ENCODE results near the gene NOP16.
A peak's percentile ranks its signal among the peaks of the same experiment; 100 is the strongest.

NOP16 gene
- total RNA-seq = 9.7 to 14.9 (median 10.9) reads per million in 3 donors

GRCh38 chr5:176388444-176389134 lies at the start of gene NOP16, which contains the start of gene HIGD2A:
NOP16 (minus strand) TSS chr5:176388598; CDS start chr5:176388539, 59 bp downstream.
HIGD2A (plus strand) TSS chr5:176388751; CDS start chr5:176388820, 69 bp downstream.
- H3K36me3 ChIP-seq (ENCODE audit: control insufficient read depth, insufficient read depth, low read length) = peaks cover 30% of the 10 kb centered on the region
- H3K27me3 ChIP-seq (replicated peaks; ENCODE audit: control insufficient read depth, insufficient read depth, low read length, poor library complexity, severe bottlenecking) = no peaks in the 10 kb centered on the region
- no peaks in the 10 kb centered on the region for H3K9me3 ChIP-seq (ENCODE audit: control insufficient read depth, low read length)
- H3K4me1 ChIP-seq (ENCODE audit: control insufficient read depth, insufficient read depth, low read length, poor library complexity, severe bottlenecking) = peaks cover 10% of the 10 kb centered on the region
- peak; percentile 95 to 98 (median 97) for DNase-seq
- H3K27ac ChIP-seq (ENCODE audit: insufficient read depth, low read length, poor library complexity, severe bottlenecking) = peak within 1 kb of the TSS; percentile 97
- peak within 1 kb of the TSS; percentile 93 for H3K4me3 ChIP-seq (ENCODE audit: insufficient read depth, low read depth, low read length, poor library complexity, severe bottlenecking)

- H3K27me3 ChIP-seq (replicated peaks; ENCODE audit: control insufficient read depth, insufficient read depth, low read length, poor library complexity, severe bottlenecking) = no peaks in the 10 kb centered on the region
- peak overlapping the region; percentile 29 for H3K4me3 ChIP-seq (ENCODE audit: insufficient read depth, low read depth, low read length, poor library complexity, severe bottlenecking)
- no peak for DNase-seq
- no peaks in the 10 kb centered on the region for H3K36me3 ChIP-seq (ENCODE audit: control insufficient read depth, insufficient read depth, low read length)
- H3K9me3 ChIP-seq (ENCODE audit: control insufficient read depth, low read length) = no peaks in the 10 kb centered on the region
- peaks cover 6% of the 10 kb centered on the region for H3K4me1 ChIP-seq (ENCODE audit: control insufficient read depth, insufficient read depth, low read length, poor library complexity, severe bottlenecking)
- no peak overlapping the region for H3K27ac ChIP-seq (ENCODE audit: insufficient read depth, low read length, poor library complexity, severe bottlenecking)
These were observed 48.3 kb upstream of the NOP16 start for GRCh38 chr5:176436656-176437055.

- Histone ChIP-seq H3K9me3 (ENCODE audit: control insufficient read depth, low read length) (no peaks in the 10 kb centered on the region), H3K27me3 (replicated peaks; ENCODE audit: control insufficient read depth, insufficient read depth, low read length, poor library complexity, severe bottlenecking) (no peaks in the 10 kb centered on the region), H3K27ac (ENCODE audit: insufficient read depth, low read length, poor library complexity, severe bottlenecking) (no peak overlapping the region), H3K36me3 (ENCODE audit: control insufficient read depth, insufficient read depth, low read length) (no peaks in the 10 kb centered on the region), H3K4me1 (ENCODE audit: control insufficient read depth, insufficient read depth, low read length, poor library complexity, severe bottlenecking) (peaks cover 6% of the 10 kb centered on the region), H3K4me3 (ENCODE audit: insufficient read depth, low read depth, low read length, poor library complexity, severe bottlenecking) (no peak overlapping the region)
- no peak for DNase-seq
These were observed 44.3 kb upstream of the NOP16 start for GRCh38 chr5:176432707-176433106.

GRCh38 chr5:176429972-176430371 lies 41.6 kb upstream of the NOP16 start:
- no peak for DNase-seq

GRCh38 chr5:176427971-176428370 lies 39.6 kb upstream of the NOP16 start:
- no peaks in the 10 kb centered on the region for H3K4me1 ChIP-seq (ENCODE audit: control insufficient read depth, insufficient read depth, low read length, poor library complexity, severe bottlenecking)
- H3K36me3 ChIP-seq (ENCODE audit: control insufficient read depth, insufficient read depth, low read length) = no peaks in the 10 kb centered on the region
- DNase-seq = no peak
- no peak overlapping the region for H3K4me3 ChIP-seq (ENCODE audit: insufficient read depth, low read depth, low read length, poor library complexity, severe bottlenecking)
- no peaks in the 10 kb centered on the region for H3K9me3 ChIP-seq (ENCODE audit: control insufficient read depth, low read length)
- H3K27ac ChIP-seq (ENCODE audit: insufficient read depth, low read length, poor library complexity, severe bottlenecking) = no peak overlapping the region
- no peaks in the 10 kb centered on the region for H3K27me3 ChIP-seq (replicated peaks; ENCODE audit: control insufficient read depth, insufficient read depth, low read length, poor library complexity, severe bottlenecking)

More at GRCh38 chr5:176429972-176430371, 41.6 kb upstream of the NOP16 start:
- H3K4me1 ChIP-seq (ENCODE audit: control insufficient read depth, insufficient read depth, low read length, poor library complexity, severe bottlenecking) = no peaks in the 10 kb centered on the region
- no peaks in the 10 kb centered on the region for H3K27me3 ChIP-seq (replicated peaks; ENCODE audit: control insufficient read depth, insufficient read depth, low read length, poor library complexity, severe bottlenecking)
- no peaks in the 10 kb centered on the region for H3K36me3 ChIP-seq (ENCODE audit: control insufficient read depth, insufficient read depth, low read length)
- H3K9me3 ChIP-seq (ENCODE audit: control insufficient read depth, low read length) = no peaks in the 10 kb centered on the region
- no peak overlapping the region for H3K4me3 ChIP-seq (ENCODE audit: insufficient read depth, low read depth, low read length, poor library complexity, severe bottlenecking)
- no peak overlapping the region for H3K27ac ChIP-seq (ENCODE audit: insufficient read depth, low read length, poor library complexity, severe bottlenecking)

GRCh38 chr5:176426876-176427275 lies 38.5 kb upstream of the NOP16 start:
- no peaks in the 10 kb centered on the region for H3K4me1 ChIP-seq (ENCODE audit: control insufficient read depth, insufficient read depth, low read length, poor library complexity, severe bottlenecking)

GRCh38 chr5:176425791-176426190 lies 37.4 kb upstream of the NOP16 start:
- Histone ChIP-seq H3K9me3 (ENCODE audit: control insufficient read depth, low read length) (no peaks in the 10 kb centered on the region), H3K27me3 (replicated peaks; ENCODE audit: control insufficient read depth, insufficient read depth, low read length, poor library complexity, severe bottlenecking) (no peaks in the 10 kb centered on the region), H3K27ac (ENCODE audit: insufficient read depth, low read length, poor library complexity, severe bottlenecking) (no peak overlapping the region), H3K4me1 (ENCODE audit: control insufficient read depth, insufficient read depth, low read length, poor library complexity, severe bottlenecking) (no peaks in the 10 kb centered on the region), H3K36me3 (ENCODE audit: control insufficient read depth, insufficient read depth, low read length) (no peaks in the 10 kb centered on the region), H3K4me3 (ENCODE audit: insufficient read depth, low read depth, low read length, poor library complexity, severe bottlenecking) (no peak overlapping the region)
- DNase-seq = no peak

More at GRCh38 chr5:176426876-176427275, 38.5 kb upstream of the NOP16 start:
- H3K9me3 ChIP-seq (ENCODE audit: control insufficient read depth, low read length) = no peaks in the 10 kb centered on the region
- H3K36me3 ChIP-seq (ENCODE audit: control insufficient read depth, insufficient read depth, low read length) = no peaks in the 10 kb centered on the region
- H3K27ac ChIP-seq (ENCODE audit: insufficient read depth, low read length, poor library complexity, severe bottlenecking) = no peak overlapping the region
- no peak for DNase-seq
- no peak overlapping the region for H3K4me3 ChIP-seq (ENCODE audit: insufficient read depth, low read depth, low read length, poor library complexity, severe bottlenecking)
- no peaks in the 10 kb centered on the region for H3K27me3 ChIP-seq (replicated peaks; ENCODE audit: control insufficient read depth, insufficient read depth, low read length, poor library complexity, severe bottlenecking)

GRCh38 chr5:176425138-176425537 lies 36.7 kb upstream of the NOP16 start:
- Histone ChIP-seq H3K27me3 (replicated peaks; ENCODE audit: control insufficient read depth, insufficient read depth, low read length, poor library complexity, severe bottlenecking) (no peaks in the 10 kb centered on the region), H3K9me3 (ENCODE audit: control insufficient read depth, low read length) (no peaks in the 10 kb centered on the region), H3K36me3 (ENCODE audit: control insufficient read depth, insufficient read depth, low read length) (no peaks in the 10 kb centered on the region), H3K4me3 (ENCODE audit: insufficient read depth, low read depth, low read length, poor library complexity, severe bottlenecking) (no peak overlapping the region), H3K27ac (ENCODE audit: insufficient read depth, low read length, poor library complexity, severe bottlenecking) (no peak overlapping the region), H3K4me1 (ENCODE audit: control insufficient read depth, insufficient read depth, low read length, poor library complexity, severe bottlenecking) (no peaks in the 10 kb centered on the region)
- no peak for DNase-seq

- Histone ChIP-seq H3K4me1 (ENCODE audit: control insufficient read depth, insufficient read depth, low read length, poor library complexity, severe bottlenecking) (no peaks in the 10 kb centered on the region), H3K4me3 (ENCODE audit: insufficient read depth, low read depth, low read length, poor library complexity, severe bottlenecking) (no peak overlapping the region), H3K36me3 (ENCODE audit: control insufficient read depth, insufficient read depth, low read length) (no peaks in the 10 kb centered on the region), H3K27me3 (replicated peaks; ENCODE audit: control insufficient read depth, insufficient read depth, low read length, poor library complexity, severe bottlenecking) (no peaks in the 10 kb centered on the region), H3K9me3 (ENCODE audit: control insufficient read depth, low read length) (no peaks in the 10 kb centered on the region), H3K27ac (ENCODE audit: insufficient read depth, low read length, poor library complexity, severe bottlenecking) (no peak overlapping the region)
- DNase-seq = no peak
These were observed 35.8 kb upstream of the NOP16 start for GRCh38 chr5:176424181-176424580.

- no peaks in the 10 kb centered on the region for H3K27me3 ChIP-seq (replicated peaks; ENCODE audit: control insufficient read depth, insufficient read depth, low read length, poor library complexity, severe bottlenecking)
- H3K9me3 ChIP-seq (ENCODE audit: control insufficient read depth, low read length) = no peaks in the 10 kb centered on the region
- H3K36me3 ChIP-seq (ENCODE audit: control insufficient read depth, insufficient read depth, low read length) = no peaks in the 10 kb centered on the region
- H3K4me1 ChIP-seq (ENCODE audit: control insufficient read depth, insufficient read depth, low read length, poor library complexity, severe bottlenecking) = peaks cover 6% of the 10 kb centered on the region
- no peak overlapping the region for H3K27ac ChIP-seq (ENCODE audit: insufficient read depth, low read length, poor library complexity, severe bottlenecking)
- no peak overlapping the region for H3K4me3 ChIP-seq (ENCODE audit: insufficient read depth, low read depth, low read length, poor library complexity, severe bottlenecking)
- DNase-seq = no peak
These were observed 32.7 kb upstream of the NOP16 start for GRCh38 chr5:176420972-176421544.
